T-helper 2 cell treated with Interferon-gamma antibody and Interleukin-4, amounts not matched to agents 100 ng/mL and 5 ng/mL, for 36 hours (primary cell): ENCODE results near the gene NBR1. TPM values are rescaled to one million over a fixed set of nuclear protein-coding genes. Genes with fewer than 3 reads are reported as not detected.
"Not testable (repeated sequence)": the region's sequence is repeated elsewhere in the genome, so short reads cannot be mapped to it uniquely, and the experiment has no call there.

Experiments used
- intact Hi-C: fragments of 100-400 bp; cut with micrococcal nuclease; formaldehyde crosslinking; loops from one replicate; pipeline ENCODE4 v1.15.1; 2023
- total RNA-seq: library from RNA; stranded (reverse); gene quantifications from 2 replicates; pipeline ENCODE4 v1.2.3, GENCODE V29; 2022

Gene NBR1
- 47.0 and 49.3 TPM in 2 replicates for total RNA-seq

DNA sequence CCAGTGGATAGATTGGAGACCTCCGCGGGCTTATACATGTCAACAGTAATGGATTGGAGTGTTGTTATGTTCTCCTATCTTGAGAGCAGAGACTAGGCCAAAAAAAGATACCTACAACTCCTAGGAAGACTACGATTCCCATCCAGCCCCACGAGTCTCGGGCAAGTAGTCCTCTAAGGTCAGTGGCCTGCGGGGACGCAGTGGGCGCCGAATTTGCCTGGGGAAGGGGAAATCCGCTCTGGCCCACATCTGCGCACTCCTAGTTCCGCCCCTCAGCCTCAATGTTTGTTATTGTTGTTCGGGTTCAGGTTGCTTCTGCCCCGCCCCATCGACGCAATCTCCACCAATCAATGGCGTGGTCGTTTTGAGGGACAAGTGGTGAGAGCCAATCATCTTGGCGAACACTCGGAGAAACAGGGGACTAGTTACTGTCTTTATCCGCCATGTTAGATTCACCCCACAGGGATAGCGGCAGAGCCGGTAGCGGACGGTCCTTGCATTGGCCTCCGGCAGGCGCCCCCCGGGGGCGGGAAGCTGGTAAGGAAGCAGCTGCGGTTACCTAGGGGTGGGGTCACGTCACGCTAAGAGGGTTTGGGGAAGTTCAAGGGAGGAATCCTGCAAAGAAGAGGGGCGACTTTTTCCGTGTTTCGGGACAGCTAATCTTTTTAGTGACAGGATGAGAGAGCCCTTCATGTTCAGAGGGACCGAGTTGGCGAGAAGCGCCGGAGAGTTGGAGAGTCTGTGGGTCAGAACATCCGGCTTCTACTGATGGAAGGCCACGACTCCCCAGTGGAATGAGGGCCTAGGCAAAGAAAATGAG, at the start of gene NBR1:
NBR1 (plus strand) TSS at position 449 of the 820 bp plus-strand sequence. CDS start 4,586 bp downstream, outside the sequence.
- intact Hi-C loops, result loop anchor here (1.0 to 10.0 kb wide), 5 partner anchors 40 to 189 kb away; partner anchors contain the start of genes BRCA1, RPL27 and TMEM106A

- intact Hi-C loops, result loop anchor here (1.0 to 5.0 kb wide), 8 partner anchors 45 to 357 kb away; partner anchors contain the start of genes DHX8, RND2, RPL27 and TMEM106A
Measured at GRCh38 chr17:43125133-43125966, 45.7 kb upstream of the NBR1 start, which contains the start of gene BRCA1. TSS of gene BRCA1 (minus strand) at chr17:43125364. CDS start at chr17:43124096, 1,268 bp downstream.

- intact Hi-C loops, result loop anchor here (1.0 to 5.0 kb wide), 8 partner anchors 44 to 357 kb away; partner anchors contain the start of genes DHX8, RND2, RPL27 and TMEM106A
Measured at GRCh38 chr17:43125967-43126910, 44.8 kb upstream of the NBR1 start.

GRCh38 chr17:43126911-43127290, 44.1 kb upstream of the NBR1 start:
- intact Hi-C loops, result loop anchor here (5.0 kb wide), 2 partner anchors 130 to 260 kb away; partner anchors contain the start of gene RPL27

DNA sequence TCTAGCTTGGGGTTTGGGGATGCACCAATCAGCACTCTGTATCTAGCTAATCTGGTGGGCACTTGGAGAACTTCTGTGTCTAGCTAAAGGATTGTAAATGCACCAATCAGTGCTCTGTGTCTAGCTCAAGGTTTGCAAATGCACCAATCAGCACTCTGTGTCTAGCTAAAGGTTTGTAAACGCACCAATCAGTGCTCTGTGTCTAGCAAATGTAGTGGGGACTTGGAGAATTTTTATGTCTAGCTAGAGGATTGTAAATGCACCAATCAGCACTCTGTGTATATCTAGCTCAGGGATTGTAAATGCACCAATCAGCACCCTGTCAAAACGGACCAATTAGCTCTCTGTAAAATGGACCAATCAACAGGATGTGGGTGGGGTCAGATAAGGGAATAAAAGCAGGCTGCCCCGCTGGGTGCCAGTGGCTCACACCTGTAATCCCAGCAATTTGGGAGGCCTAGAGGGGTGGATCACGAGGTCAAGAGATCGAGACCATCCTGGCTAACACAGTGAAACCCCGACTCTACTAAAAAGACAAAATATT, 43.6 kb upstream of the NBR1 start:
- intact Hi-C loops, result loop anchor here (5.0 kb wide), 2 partner anchors 130 to 260 kb away; partner anchors contain the start of gene RPL27

DNA sequence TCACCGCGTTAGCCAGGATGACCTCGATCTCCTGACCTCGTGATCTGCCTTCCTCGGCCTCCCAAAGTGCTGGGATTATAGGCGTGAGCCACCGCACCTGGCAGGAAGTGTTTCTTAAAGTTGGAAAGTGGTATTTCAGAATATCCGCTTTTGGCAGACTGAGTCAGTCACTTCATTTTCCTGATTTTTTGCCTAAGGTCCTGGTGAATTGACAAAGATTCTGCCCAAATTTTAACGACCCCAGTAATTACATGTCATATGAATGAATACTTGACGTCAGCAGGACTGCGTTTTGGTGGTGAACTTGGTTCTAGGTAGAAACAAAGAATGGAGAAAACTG, 41.4 kb upstream of the NBR1 start:
- intact Hi-C loops, result loop anchor here (5.0 kb wide), 2 partner anchors 132 to 258 kb away; partner anchors contain the start of gene RPL27

DNA sequence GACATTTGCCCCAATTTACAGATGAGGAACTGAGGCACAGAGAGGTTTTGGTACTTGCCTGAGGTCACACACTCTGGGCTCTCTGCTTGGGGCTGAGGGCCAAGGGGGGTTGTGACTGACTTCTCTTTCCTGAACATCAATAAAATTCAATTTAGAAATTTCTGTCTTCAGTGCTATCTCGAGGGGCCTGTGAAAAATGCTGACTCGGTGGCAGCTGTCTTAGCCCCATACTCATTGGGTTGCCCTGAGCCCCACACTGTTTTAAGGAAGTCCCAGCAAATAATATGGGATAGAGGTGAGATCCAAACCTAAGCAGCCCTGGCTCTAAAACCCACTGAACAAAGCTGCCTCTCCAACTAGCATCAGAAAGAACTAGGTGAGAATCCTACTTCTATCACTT, 38.9 kb upstream of the NBR1 start:
- intact Hi-C loops, result no loop called here

DNA sequence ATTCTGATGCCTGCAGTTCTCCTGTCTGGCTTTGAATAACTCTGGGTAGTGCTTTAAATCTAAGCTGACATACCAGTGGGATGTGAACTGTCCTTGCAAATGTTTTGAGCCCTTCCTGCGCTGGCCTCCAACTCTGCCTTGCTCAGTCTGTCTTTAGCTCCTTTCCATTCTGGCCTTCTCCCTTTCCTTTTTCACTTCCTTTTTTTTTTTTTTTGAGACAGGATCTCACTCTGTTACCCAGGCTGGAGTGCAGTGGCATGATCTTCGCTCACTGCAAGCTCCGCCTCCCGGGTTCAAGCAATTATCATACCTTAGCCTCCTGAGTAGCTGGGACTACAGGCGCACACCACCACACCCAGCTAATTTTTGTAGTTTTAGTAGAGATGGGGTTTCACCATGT, 37.6 kb upstream of the NBR1 start:
- intact Hi-C loops, result not testable (repeated sequence)

DNA sequence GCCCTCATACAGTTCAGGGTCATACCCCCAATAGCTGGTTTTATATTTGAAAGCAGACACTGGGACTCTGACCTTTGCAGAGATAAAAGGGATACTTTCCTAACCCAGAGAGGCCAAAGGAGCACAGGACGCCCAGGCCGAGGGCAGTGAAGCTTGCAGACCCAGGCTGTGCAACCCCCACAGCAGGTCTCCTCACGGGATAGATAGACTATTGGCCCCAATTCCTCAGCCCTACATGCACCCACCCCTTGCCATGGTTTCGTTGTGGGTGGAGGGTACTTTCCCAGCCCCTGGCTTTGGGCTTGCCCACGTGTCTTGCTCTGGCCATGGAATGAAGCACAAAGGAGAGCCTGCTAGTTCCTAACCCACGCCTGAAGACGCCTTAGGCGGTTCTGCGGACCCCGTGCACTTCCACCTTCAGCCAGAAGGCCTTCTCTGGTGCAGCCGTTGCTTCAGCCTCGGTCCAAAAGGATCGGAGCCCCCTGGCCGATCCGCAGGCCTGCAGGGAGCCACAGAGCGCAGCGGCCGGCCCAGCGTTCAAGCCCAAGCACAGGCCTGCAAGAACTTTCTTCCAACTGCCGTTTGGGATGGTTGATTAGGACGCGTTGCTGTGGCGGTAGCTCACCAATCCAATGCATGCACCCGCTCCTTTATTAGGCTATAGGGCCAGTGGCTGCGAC, 36.1 kb upstream of the NBR1 start:
- intact Hi-C loops, result no loop called here

DNA sequence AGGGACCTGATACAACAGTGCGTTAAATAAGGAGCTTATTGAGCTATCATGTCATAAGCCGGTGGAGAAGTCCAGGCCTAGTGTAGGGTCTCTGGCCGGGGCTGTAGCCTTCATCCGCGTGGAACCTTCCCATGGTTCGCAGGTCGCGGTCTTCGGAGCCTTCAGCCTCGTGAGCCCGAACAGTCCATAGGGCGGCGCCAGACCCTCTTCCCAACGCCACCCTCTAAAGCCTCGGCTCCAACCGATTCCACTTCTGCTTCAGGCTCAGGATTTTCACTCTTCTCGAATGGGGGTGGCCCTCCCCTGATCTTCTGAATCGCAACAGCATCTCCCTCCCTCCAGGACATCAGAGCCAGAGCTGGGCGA, 35.6 kb upstream of the NBR1 start:
- intact Hi-C loops, result no loop called here

DNA sequence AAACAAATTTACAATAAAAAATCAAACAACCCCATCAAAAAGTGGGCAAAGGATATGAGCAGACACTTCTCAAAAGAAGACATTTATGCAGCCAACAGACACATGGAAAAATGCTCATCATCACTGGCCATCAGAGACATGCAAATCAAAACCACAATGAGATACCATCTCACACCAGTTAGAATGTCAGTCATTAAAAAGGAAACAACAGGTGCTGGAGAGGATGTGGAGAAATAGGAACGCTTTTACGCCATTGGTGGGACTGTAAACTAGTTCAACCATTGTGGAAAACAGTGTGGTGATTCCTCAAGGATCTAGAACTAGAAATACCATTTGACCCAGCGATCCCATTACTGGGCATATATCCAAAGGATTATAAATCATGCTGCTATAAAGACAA, 34.4 kb upstream of the NBR1 start:
- intact Hi-C loops, result not testable (repeated sequence)

GRCh38 chr17:43138531-43138930, 32.5 kb upstream of the NBR1 start:
- intact Hi-C loops, result not testable (repeated sequence)

DNA sequence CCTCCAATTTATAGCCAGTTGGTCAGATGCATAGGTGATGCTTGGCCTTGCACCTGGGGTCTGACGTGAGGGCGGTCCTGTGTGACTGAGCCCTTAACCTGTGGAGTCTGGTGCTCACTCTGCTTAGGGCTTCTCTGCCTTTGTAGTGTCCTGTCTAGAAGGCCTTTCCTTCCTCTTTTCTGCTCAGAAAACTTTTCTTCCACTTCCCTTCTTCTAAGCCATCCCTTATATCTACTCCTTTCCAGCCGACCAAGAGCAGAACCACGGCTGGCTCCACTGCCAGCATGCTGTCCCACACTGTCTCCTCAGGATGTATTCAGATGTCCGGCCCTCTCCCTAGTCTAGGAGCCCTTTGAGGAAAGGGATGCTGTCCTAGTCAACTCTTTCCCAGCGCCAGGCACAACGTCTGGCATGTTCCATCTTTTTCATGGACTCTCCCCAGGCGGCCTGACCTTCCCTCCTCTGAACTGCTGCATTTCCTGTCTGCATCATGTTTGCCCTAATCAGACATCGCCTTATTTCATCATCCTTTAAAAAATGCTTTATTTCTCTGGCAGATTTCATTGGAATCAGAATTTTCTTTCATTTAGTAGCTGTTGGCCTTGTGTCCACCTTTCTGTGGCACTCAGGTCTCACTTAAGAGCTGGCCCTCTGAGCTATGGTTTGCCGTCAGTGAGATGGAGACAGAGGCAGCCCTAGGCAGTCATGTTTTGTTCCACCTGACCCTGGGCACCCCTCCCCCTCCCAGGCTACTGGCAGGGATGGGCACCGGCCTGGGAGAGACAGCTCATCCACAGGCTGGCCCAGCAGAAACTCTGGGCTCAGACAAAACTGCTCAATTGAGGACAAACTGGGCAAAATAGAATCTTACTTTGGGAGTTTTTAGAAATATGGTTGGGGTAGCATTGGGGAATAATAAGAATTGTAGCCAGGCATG, 30.4 kb upstream of the NBR1 start:
- intact Hi-C loops, result no loop called here

DNA sequence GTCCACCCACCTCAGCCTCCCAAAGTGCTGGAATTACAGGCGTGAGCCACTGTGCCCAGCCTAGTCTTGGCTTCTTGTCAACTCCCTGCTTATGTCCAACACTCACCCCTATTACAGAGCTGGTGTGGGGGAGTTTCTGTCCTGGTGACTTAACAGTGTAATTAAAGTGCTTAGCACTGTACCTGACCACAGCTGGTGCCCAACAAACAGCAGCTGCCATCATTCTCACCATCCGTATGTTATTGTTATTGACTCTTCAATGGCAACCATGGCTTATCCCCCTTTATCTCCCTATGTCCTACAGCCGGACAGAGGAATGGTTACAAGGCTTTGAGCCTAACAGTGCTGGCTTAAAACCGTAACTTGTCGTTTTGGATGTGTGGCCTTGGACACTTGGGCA, 28.9 kb upstream of the NBR1 start:
- intact Hi-C loops, result no loop called here

GRCh38 chr17:43143201-43143600, 27.8 kb upstream of the NBR1 start:
- intact Hi-C loops, result no loop called here

GRCh38 chr17:43146649-43147048, 24.4 kb upstream of the NBR1 start:
- intact Hi-C loops, result no loop called here

DNA sequence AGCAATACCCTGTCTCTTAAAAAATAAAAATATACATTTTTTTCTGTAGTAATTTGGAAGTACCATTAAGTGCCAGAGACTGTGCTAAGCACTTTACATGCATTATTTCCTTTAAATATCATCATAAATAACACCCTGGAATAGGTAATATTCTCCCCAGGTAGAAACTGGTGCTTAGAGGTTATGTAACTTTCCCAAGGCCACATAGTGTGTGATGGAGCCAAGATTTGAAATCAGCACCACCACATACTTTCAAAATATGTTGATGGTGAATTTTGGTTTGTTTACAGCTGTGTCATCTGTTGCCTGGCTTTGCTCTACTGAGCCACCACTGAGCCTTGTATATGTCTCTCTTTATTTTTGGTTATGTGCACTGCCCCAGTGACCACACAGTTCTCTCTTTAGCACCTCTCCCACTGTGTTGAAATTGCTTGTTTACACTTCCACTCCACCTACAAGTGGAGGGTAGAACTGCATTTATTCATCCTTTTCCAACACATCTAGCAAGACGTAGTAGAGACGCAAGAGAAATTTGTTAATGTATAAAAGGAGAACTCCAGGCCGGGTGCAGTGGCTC, 19.0 kb upstream of the NBR1 start:
- intact Hi-C loops, result no loop called here

DNA sequence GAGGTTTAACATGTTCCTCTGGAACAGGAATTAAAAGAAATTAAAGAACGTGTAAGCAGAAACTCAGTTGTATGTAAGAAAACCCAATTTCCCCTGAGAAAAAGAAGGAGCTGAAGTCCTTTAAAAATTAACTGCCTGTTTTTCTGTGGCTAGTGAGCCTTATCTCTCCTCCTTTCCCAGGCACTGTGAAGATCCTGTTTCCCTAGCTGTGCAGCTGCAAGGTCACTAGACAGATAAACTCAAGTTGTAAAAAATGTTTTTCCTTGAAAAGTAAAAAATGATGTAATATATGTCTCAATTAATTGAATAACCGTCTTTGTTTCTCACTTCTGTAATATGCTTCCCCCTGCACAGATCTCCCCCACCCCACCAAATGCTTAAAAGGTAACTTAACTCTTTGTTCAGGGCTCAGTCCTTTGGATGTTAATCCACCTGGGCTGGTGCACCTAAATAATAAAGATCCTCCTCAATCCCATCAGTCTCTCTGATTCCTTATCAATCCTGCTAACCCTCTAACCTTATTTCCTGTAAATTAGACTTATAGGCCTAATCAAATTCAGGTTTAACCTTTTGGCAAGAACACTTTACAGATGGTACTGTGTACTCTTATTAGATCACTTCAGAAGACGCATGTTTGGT, 17.7 kb upstream of the NBR1 start:
- intact Hi-C loops, result not testable (repeated sequence)
